MM.1S (cell line): ENCODE measurements around the gene CCNJL.

Experiments used
- DNase-seq: peaks from one replicate; pipeline ENCODE4 v3.0.0-alpha.2; 2015
- H2AFZ ChIP-seq: fragments of 300-600 bp; sonication (generic); 2 replicates; pipeline ENCODE4 v1.6.0; 2016; ENCODE audit warnings: antibody characterized with exemption, low read length
- H3F3A ChIP-seq: fragments of 300-600 bp; sonication (generic); 2 replicates; pipeline ENCODE4 v1.6.1; 2016; ENCODE audit warnings: mild to moderate bottlenecking, antibody characterized with exemption, low read length, moderate library complexity, mixed read lengths; ENCODE audit not compliant: insufficient read depth
- H3K27ac ChIP-seq: fragments of 300-600 bp; sonication (generic); 2 replicates; pipeline ENCODE4 v1.5.1; 2016; ENCODE audit warnings: mild to moderate bottlenecking, low read length
- H3K27me3 ChIP-seq: fragments of 300-600 bp; sonication (generic); replicated peaks from 2 replicates; pipeline ENCODE4 v1.6.0; 2016; ENCODE audit warnings: low read length; ENCODE audit not compliant: insufficient read depth
- H3K36me3 ChIP-seq: fragments of 300-600 bp; sonication (generic); replicated peaks from 2 replicates; pipeline ENCODE4 v1.6.1; 2016; ENCODE audit warnings: mild to moderate bottlenecking, low read length, mixed read lengths; ENCODE audit not compliant: insufficient read depth
- H3K4me1 ChIP-seq: fragments of 300-600 bp; sonication (generic); 2 replicates; pipeline ENCODE4 v1.6.1; 2016; ENCODE audit warnings: low read length, mixed read lengths
- H3K4me2 ChIP-seq: fragments of 300-600 bp; sonication (generic); 2 replicates; pipeline ENCODE4 v1.6.0; 2016; ENCODE audit warnings: low read depth, low read length
- H3K4me3 ChIP-seq: fragments of 300-600 bp; sonication (generic); 2 replicates; pipeline ENCODE4 v1.5.1; 2016; ENCODE audit warnings: low read length, mixed read lengths
- H3K79me2 ChIP-seq: fragments of 300-600 bp; sonication (generic); 2 replicates; pipeline ENCODE4 v1.6.1; 2016; ENCODE audit warnings: mixed run types, low read length, mixed read lengths
- H3K9ac ChIP-seq: fragments of 300-600 bp; sonication (generic); 2 replicates; pipeline ENCODE4 v1.6.1; 2016; ENCODE audit warnings: low read length, mixed read lengths
- H3K9me2 ChIP-seq: fragments of 300-600 bp; sonication (generic); replicated peaks from 2 replicates; pipeline ENCODE4 v1.6.1; 2016; ENCODE audit warnings: mild to moderate bottlenecking, low read length, mixed read lengths; ENCODE audit not compliant: insufficient read depth
- H3K9me3 ChIP-seq: fragments of 300-600 bp; sonication (generic); replicated peaks from 2 replicates; pipeline ENCODE4 v1.6.1; 2016; ENCODE audit warnings: mild to moderate bottlenecking, low read length, mixed read lengths; ENCODE audit not compliant: insufficient read depth
- H4K20me1 ChIP-seq: fragments of 300-600 bp; sonication (generic); 2 replicates; pipeline ENCODE4 v1.6.1; 2016; ENCODE audit warnings: mild to moderate bottlenecking, low read length, moderate library complexity, mixed read lengths; ENCODE audit not compliant: insufficient read depth
- CTCF ChIP-seq: fragments of 300-600 bp; sonication (generic); IDR thresholded peaks from 2 replicates; pipeline ENCODE4 v1.5.1; 2016; ENCODE audit warnings: antibody characterized with exemption, low read length, mixed read lengths
- EZH2 ChIP-seq: fragments of 300-600 bp; sonication (generic); optimal IDR thresholded peaks from 2 replicates; pipeline ENCODE3; 2017; ENCODE audit warnings: low read depth, mild to moderate bottlenecking, antibody characterized with exemption, low read length, mixed read lengths
- EZH2phosphoT487 ChIP-seq: fragments of 300-600 bp; sonication (generic); IDR thresholded peaks from 2 replicates; pipeline ENCODE4 v1.6.1; 2018; ENCODE audit warnings: antibody characterized with exemption, low read length

Gene CCNJL

GRCh38 chr5:160310140-160310539, 2.2 kb downstream of the CCNJL start:
- H3K79me2 ChIP-seq: no peaks in the 10 kb centered on the region
- no peak overlapping the region for H3K4me2 ChIP-seq
- H3K4me1 ChIP-seq: no peaks in the 10 kb centered on the region
- TF ChIP-seq CTCF (no peak), EZH2phosphoT487 (no peak), EZH2 (no peak)
- H3K27me3 ChIP-seq: 0 out of 2 replicates have a peak, but pooled peaks cover 4% of the 10 kb centered on the region
- H3K9ac ChIP-seq: no peak overlapping the region
- no peaks in the 10 kb centered on the region for H4K20me1 ChIP-seq
- H3K9me2 ChIP-seq: no peaks in the 10 kb centered on the region
- no peak overlapping the region for H3K27ac ChIP-seq
- H3F3A ChIP-seq: no peaks in the 10 kb centered on the region
- DNase-seq: no peak
- H2AFZ ChIP-seq: no peak overlapping the region
- H3K36me3 ChIP-seq: no peaks in the 10 kb centered on the region
- H3K4me3 ChIP-seq: no peak overlapping the region
- H3K9me3 ChIP-seq: no peaks in the 10 kb centered on the region

GRCh38 chr5:160306696-160307095, 5.7 kb downstream of the CCNJL start:
- DNase-seq: no peak
- TF ChIP-seq EZH2: no peak
- no peak for TF ChIP-seq EZH2phosphoT487
- no peak for TF ChIP-seq CTCF
- no peaks in the 10 kb centered on the region for H3K36me3 ChIP-seq
- no peak overlapping the region for H3K4me2 ChIP-seq
- H2AFZ ChIP-seq: no peak overlapping the region
- H3K4me1 ChIP-seq: no peaks in the 10 kb centered on the region
- H3F3A ChIP-seq: no peaks in the 10 kb centered on the region
- H3K27ac ChIP-seq: no peak overlapping the region
- no peaks in the 10 kb centered on the region for H3K9me3 ChIP-seq
- H3K27me3 ChIP-seq: no peaks in the 10 kb centered on the region
- H3K4me3 ChIP-seq: no peak overlapping the region
- H3K9me2 ChIP-seq: no peaks in the 10 kb centered on the region
- no peak overlapping the region for H3K9ac ChIP-seq
- H3K79me2 ChIP-seq: no peaks in the 10 kb centered on the region
- H4K20me1 ChIP-seq: no peaks in the 10 kb centered on the region

GRCh38 chr5:160305319-160305718, 7.0 kb downstream of the CCNJL start:
- H3K9me3 ChIP-seq: no peaks in the 10 kb centered on the region
- no peaks in the 10 kb centered on the region for H3K27me3 ChIP-seq
- H3F3A ChIP-seq: no peaks in the 10 kb centered on the region
- H4K20me1 ChIP-seq: no peaks in the 10 kb centered on the region
- no peak overlapping the region for H3K4me2 ChIP-seq
- H3K9me2 ChIP-seq: no peaks in the 10 kb centered on the region
- no peak overlapping the region for H2AFZ ChIP-seq
- H3K9ac ChIP-seq: no peak overlapping the region
- H3K4me3 ChIP-seq: no peak overlapping the region
- H3K4me1 ChIP-seq: no peaks in the 10 kb centered on the region
- H3K79me2 ChIP-seq: no peaks in the 10 kb centered on the region
- DNase-seq: no peak
- TF ChIP-seq EZH2phosphoT487 (no peak), EZH2 (no peak), CTCF (no peak)
- H3K27ac ChIP-seq: no peak overlapping the region
- no peaks in the 10 kb centered on the region for H3K36me3 ChIP-seq
